ENCODE measurements around the gene KRT74.

KRT74 gene

DNA sequence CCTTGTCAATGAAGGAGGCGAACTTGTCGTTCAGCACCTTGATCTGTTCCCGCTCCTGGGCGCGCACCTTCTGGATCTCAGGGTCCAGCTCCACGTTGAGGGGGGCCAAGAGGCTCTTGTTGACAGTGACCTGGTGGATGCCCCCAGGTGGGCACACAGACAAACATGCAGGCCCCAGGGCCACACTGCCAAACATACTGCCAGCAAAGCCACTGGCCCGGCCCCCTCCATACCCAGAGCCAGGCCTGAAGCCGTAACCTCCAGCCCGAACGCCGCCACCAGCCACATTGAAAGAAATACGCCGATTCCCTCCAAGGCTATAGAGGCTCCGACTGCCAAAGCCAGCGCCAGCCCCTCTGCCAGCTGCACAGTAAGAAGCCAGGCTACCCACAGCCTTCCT is 337 bp downstream of the KRT74 start:
- no peak for DNase-seq (ENCODE audit: low read depth, low spot score)

DNA sequence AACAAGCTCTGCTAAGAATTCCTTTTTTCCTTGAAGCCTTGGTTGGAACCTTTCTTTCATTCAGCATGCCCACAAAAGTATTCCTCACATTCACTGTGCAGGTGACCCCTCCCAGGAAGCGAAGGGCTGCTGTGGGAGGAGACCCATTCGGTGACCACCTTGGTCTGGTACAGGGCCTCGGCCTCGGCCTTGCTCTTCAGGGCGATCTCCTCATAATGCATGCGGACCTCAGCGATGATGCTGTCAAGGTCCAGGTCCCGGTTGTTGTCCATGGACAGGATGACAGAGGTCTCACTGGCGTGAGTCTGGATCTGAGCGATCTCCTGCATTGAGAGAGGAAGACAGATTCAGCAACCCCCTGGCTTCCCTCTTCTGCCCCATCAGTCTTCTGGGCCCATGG is 3.1 kb downstream of the KRT74 start:
- no peak for DNase-seq (ENCODE audit: low read depth, low spot score)

DNA sequence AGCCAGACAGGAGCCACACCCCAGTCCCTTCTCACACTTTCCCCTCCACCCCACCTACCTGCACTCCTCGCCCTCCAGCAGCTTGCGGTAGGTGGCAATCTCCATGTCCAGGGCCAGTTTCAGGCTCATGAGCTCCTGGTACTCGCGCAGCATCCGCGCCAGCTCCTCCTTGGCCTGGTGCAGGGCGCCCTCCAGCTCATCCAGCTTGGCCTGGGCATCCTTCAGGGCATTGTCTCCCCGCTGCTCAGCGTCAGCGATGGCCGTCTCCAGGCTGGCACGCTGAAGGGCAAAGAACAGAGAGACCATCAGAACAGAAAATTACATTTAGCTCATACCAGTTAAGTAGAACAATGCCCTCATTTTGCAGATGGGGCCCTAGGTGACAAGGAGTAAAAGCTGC is 5.5 kb downstream of the KRT74 start:
- DNase-seq (ENCODE audit: low read depth, low spot score) = no peak

DNA sequence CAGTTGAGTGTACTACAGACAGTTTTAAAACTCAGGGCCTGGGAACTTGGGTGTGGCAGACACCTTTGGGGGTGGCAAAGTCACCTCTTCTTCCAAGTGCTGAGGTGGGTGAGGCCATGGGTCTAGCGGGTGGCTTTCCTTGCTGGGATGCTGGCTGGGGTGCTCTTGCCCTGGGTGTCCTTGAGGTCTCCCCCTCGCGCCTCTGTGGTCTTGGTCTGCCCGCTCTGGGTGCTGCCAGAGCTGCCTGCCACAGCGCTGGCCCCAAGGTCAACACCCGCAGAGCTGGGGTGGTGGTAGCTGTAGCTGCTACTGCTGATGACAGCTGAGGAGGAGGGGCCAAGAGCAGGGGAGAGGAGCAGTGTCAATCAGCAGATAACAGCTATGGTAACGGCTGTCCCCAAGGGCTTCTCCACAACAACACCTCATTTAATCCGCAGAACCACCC is 6.8 kb downstream of the KRT74 start:
- DNase-seq (ENCODE audit: low read depth, low spot score) = no peak

DNA sequence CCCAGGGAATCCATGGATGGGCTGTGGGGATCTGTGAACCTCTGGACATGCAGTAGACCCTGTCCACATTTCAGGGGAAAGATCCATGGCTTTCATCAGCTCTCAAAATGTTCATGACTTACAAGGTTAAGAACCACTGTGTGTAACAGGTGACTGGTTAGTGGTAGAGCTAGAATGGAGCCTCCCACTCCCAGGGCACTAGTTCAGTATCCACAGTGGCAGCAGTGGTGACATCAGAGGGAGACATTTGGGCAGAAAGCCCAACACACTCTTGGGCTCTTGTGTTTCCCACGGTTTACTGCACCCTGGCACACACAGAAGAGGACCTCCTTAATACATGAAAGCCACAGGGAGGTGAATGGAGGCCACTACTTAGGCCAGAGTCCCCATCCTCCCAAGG is 9.1 kb downstream of the KRT74 start:
- no peak for DNase-seq (ENCODE audit: low read depth, low spot score)

DNA sequence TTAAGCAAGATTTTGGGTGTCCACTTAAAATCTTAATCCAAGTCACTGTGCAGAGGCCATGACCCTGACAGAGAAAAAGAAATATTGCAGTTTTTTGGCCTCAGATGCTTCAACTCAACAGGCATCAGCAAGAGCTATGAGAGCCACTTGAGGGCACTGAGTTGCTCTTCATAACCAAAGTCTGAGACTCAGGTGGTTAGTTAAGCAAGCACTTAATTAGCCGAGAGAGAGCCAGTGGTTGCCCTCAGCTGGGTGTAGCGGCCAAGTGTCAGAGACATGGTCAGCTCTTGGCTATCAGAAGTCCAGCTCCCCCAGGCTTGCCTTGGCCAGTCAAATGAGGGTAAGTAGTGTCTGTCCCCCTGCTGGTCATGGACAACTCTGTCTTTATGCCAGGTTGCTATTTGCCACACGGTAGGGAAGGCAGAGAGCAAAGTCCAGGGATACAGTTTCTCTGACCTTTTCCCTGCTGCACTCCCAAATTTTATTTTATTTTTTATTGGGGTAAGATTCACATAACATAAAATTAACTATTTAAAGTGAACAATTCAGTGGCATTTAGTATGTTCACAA is 11.7 kb downstream of the KRT74 start:
- DNase-seq (ENCODE audit: low read depth, low spot score) = no peak

DNA sequence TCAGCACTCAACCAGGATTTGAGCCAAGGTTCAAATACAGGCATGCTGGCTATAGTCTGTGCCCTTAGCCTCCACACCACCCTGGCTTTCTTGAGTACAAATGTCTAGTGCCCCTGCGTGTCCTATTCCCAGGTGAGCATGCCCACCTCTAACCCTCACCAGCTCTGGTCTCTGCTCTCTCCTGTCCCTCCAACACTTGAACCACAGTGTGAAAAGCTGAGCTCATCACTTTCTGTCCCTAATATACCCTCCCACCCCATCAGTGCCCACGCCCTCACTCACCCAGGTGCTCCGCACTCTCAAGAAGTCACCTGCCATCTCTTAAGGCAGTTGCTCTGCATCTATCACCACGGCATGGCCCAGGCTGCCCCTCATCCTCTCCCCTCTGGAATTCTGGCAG is 13.7 kb downstream of the KRT74 start:
- DNase-seq (ENCODE audit: low read depth, low spot score) = no peak

DNA sequence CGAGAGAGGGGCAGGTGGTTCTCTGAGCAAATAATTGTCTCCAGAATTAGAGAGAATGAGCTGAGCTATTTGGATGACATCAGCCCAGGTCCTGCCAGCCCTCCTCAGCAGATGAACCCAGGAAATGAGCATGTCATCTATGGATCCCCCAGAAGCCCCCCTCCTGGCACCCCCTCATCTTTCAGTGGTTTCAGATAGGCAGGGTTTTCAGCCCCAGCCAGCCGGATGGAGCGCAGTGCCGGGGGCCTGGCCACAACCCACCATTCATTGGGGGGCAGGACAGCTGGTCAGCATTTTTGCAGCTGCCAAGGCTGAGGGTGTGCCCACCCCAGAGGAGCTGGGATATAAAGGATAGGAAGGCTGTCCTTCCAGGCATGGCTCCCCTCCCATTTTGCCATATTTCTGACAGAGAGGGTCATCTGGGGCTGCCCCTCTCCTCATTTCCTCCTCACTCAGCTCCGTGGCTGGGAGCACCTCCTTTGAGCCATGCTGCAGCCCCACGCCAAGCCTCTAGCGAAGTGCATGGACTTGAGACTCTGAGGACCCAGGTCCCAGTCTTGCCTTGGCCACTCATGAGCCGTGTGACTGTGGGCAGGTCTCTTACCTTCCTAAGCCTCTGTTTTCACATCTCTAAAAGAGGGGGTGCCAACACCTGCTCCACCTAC is 14.7 kb downstream of the KRT74 start:
- no peak for DNase-seq (ENCODE audit: low read depth, low spot score)

DNA sequence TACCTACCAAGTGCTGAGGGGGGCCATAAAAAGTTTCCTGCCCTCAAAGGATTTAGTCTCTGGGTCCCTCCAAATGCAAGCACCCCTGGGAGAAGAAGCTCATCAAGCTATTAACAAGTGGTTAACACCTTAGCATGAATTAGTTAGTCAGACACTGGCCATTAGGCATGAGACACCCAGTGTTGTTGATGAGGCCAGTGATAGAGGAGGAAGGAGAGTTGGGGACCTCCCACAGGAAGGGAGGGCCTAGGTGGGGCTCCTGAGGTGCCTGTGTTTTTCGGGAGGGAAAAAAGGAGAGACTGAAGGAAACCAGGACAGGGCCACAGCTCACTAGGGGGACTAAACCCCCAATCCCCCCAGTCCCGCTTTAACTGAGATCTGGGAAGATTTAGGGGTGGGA is 16.2 kb downstream of the KRT74 start:
- DNase-seq (ENCODE audit: low read depth, low spot score) = no peak

DNA sequence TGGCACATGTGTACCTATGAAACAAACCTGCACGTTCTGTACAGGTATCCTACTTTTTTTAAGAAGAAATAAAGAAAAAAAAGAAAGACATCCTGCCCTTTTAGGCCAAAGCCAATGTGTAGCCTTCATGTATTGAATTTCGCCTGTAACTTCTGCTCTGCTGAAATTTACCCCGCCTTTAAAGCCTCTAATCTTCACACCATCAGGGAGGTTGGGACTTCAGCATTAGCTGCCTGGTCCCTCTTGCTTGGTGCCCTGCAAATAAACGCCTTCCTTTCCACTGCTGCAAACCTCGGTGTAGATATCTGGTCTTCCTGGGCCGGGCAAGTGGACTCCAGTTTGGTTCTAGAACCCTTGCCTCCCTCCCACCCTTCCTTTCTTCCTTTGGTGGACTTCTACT is 18.1 kb downstream of the KRT74 start:
- DNase-seq (ENCODE audit: low read depth, low spot score) = no peak

DNA sequence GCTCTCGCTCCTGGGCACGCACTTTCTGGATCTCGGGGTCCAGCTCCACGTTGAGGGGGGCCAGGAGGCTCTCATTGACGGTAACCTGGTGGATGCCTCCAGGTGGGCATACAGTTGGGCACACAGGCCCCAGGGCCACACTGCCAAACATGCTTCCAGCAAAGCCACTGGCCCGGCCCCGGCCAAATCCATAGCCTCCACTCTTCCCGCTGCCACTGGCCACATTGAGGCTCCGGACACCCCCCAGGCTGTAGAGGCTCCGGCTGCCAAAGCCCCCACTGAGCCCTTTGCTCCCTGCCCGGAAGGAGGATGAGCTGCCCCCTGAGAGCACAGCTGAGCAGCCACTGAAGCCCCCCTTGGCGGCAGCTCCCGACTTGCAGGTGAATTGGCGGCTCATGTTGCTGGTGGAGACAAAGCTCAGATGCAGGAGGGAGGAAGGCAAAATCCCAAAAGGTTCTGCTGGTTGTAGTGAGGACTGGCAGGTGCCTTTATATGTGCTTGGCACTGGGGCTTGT is 20.9 kb downstream of the KRT74 start, which contains the start of gene KRT71:
KRT71 (minus strand) TSS at position 465 of the 515 bp plus-strand sequence; CDS start at position 397, 68 bp downstream.
- DNase-seq (ENCODE audit: low read depth, low spot score) = no peak

DNA sequence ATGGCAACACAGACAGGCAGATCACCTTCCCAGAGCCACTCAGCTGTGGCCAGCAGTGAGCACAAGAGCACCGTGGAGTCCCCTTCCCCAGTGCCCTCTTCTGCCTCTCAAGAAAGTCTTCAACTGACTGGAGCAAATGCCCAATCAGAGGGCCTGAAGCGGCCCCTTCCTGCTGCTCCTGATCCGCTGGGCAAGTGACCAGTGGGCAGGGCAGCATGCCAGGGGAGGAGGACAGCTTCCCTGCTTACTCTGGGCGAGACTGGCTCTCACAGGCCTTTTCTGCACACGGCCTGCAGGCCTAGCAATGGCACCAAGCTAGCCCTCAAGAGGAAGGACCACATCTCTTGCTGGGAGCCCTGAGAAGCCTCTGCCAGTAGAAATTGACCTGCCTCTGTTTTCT is 21.6 kb downstream of the KRT74 start:
- DNase-seq (ENCODE audit: low read depth, low spot score) = no peak

DNA sequence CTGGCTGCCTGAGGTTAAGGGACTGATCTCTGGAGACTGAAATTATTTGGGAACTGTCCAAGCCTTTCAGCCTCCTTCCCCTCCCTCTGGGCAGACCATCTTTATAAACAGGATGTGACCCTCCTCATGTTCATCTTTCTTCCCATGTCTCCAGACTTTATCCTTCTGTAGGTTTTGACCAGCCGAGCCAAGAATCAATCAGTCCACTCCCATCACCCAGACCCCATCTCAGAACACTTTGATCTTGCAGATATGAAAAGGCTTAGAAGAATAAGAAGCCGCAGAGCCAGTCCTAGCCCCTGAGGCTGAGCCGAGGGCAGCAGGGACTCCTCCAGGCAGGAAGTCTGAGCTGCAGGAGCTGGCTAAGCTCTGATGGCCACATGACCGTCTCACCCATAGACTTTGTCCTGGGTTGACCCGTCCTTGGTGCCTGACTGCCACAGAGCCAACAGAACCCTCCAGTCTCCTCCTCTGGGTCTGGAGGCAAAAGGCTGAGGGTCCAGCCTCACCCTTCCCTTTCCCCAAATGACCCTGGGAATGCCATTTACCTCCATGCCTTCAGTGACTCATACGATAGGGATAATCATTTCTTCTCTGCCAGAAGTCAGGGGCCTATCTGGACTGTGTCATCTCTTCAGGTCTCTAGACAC is 22.3 kb downstream of the KRT74 start:
- peak; percentile 53 for DNase-seq (ENCODE audit: low read depth, low spot score)

DNA sequence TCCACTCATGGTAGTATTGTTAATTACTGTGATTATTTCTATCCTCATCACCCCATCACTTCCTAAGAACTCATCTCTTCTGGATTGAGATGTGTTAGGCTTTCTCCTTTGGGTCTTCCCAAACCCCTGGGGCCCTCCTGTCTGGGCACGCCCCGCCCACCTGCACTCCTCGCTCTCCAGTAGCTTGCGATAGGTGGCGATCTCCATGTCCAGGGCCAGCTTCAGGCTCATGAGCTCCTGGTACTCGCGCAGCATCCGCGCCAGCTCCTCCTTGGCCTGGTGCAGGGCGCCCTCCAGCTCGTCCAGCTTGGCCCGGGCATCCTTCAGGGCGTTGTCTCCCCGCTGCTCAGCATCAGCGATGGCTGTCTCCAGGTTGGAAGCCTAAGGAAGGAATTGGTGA is 27.5 kb downstream of the KRT74 start:
- DNase-seq (ENCODE audit: low read depth, low spot score) = no peak

DNA sequence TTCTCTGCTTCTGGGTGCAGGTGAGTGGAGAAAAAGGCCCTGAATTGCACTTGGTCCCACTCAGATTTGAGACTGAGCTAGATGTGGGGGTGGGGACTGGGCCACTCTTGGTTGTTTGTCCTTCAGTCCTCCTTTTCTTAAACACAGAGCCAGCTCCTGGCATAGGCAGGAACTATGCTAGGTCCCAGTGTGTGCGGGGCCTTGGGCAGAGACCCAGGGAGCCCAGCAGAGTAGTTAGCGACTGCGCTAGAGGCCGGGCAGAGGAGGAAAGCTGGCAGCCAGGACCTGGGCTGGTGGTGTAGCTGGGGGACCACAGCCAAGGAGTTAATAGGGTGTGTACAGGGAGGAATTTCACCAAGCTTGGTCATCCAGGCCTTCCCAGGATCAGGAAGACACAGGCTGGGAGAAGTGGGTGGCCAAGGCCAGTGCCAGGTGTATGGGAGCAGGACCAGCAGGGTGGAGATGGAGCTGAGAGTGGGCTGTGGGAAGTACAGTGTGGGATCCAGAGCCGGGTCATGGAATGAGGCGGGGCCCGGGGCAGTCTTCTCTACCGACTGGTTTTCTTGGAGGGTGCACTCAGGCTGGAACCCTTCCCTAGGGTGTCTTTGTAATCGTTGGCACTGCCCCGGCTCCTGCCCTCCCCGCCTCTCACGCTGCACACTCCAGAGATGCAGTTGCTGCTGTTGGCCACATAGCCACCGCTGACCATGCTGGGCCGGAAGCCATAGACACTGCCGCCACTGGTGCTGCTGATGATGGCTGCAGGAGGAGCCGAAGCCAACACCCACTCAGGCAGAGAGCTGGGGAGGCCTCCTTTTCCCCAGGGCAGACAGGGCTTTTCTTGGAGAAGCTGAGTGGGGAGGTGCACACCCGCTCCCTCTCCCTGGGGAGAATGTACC is 29.4 kb downstream of the KRT74 start:
- DNase-seq (ENCODE audit: low read depth, low spot score) = no peak

DNA sequence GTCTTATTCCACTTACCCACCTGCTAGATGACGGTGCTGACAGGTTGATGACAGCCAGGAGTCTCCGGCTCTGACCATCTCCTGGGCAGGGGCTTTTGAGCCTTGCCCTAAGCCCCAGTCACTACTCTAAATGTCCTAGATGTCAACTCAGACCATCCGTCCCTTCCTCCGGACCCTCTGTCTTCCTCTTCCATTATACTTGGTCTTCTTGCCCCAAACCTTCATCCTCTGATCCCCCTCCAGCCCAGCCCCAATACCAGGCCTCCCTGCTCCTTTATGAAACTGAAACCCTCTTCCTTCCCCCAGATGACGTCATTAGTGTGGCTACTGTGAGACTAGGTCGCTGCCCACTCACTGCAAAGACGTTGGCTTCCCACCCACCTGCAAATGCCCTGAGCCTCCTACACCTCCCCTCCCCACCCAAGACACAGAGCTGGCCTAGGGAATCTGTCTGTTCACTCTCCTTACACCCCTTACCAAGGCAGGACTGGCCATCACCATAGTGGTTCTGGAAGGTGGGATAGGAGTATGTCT is 30.8 kb downstream of the KRT74 start:
- no peak for DNase-seq (ENCODE audit: low read depth, low spot score)

DNA sequence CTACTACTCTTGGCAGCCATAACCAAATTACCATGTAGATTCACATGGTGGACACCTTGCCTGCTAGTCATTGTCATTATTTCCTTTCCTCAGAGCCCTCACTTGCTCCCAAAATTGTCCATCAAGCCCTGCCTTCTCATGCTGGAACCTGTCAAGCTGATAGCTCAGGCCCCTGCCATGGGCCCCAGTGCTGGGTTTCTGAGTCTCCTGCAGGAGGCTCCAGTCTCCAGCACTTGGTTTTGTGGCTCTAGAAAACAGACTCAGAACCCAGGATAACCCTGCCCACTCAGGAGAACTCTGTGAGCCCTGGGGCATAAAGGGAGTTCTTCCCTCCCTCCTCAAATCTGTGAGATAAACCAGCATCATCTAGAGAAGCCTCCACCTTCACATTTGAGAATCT is 31.5 kb downstream of the KRT74 start:
- no peak for DNase-seq (ENCODE audit: low read depth, low spot score)

DNA sequence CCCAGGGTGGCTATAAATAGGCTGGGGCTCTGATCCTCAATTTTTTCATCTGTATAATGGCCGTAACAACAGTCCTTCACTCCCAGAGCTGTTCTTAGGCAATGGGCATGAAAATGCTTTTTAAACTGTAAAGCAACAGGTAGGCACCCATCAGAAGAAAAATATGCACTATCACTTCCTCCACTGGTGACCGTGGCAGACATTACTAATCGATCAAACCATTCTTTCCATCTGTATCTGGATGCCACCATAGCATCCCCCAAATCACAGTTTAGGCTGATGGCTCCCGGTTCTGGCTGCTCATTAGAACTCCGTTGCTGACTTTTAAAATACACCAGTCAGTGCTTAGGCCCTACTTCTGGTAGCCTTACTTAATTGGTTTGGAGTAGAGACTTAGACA is 31.9 kb downstream of the KRT74 start:
- no peak for DNase-seq (ENCODE audit: low read depth, low spot score)

DNA sequence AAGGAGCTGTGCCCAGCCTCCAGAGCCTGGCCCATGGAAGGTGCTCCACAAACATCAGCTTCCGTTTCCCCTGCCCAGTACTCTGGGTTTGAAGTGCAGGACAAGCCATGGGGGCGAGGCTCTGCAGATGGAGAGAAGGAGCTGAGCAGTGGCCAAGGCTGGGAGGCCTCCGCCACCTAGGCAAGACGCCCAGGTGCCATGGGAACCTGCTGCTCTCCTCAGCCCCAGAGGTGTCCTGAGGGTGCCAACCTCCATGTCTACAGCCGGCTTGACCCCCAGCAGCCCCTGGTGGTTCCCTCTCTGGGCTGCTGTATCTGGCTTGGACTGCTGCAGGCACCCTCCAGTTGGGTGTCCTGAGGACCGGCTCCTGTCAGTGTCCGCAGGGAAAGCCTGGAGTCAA is 33.1 kb downstream of the KRT74 start:
- DNase-seq (ENCODE audit: low read depth, low spot score) = no peak

DNA sequence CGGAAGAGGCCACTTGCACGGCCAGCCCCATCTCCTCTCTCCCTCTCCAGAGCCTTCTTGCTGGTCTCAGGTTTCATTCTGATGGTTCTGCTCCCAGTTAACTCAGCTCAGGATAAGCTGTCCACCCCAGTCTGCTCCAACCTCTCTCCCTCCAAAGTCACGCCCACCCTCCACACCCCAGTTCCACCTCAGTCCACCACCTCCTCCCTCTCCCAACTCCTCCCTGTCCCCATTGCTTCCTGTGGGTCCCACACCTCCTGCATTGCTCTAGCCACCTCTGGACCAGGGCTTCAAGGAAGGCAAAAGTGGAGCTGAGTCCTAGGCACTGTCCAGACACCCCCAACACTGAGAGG is 33.8 kb downstream of the KRT74 start:
- no peak for DNase-seq (ENCODE audit: low read depth, low spot score)

DNA sequence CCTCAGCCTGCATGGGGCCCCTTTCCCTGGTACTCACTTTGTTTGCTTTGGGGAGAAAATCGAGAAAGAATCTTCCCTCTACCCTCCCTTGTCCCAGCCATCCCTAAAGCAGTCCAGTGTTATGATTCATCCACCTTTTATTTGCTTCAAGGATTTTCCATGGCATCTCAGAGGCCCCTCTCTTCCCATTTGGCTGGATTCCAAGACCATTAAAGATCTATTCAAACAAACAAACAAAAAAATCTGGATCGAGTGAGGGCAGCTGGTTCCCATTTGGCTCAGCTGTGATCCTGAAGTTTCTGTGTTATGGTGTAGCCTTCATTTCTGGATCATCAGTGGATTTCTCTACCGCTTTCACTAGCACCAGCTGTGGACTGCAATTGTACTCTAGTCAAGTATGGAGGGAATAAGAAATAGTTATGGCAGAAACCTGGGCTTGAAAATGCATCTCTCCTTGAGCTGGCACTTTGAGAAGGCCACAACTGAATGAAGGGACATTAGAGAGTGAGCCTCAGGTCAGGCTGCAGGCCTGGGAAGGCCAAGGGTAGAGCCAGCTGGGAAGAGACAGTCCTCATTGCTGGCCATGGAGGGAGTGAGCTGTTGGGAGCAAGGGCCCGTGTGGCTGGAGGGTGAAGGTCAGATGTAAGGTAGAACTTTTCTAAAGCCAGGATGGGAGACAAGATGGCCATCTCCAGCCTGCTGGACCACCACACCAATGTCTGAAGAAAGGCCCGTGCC is 34.4 kb downstream of the KRT74 start:
- DNase-seq (ENCODE audit: low read depth, low spot score) = no peak
